Neural cell (in vitro differentiated cells): ENCODE measurements around the gene SPSB4. TPM values are rescaled to one million over a fixed set of nuclear protein-coding genes. Genes with fewer than 3 reads are reported as not detected.
"Not testable (repeated sequence)": the region's sequence is repeated elsewhere in the genome, so short reads cannot be mapped to it uniquely, and the experiment has no call there.

Experiments used
- H2AFZ ChIP-seq: fragments of 200-600, 300-800 bp; sonication (generic), shearing (Covaris generic); 2 replicates; pipeline ENCODE4 v1.6.0; 2014; ENCODE audit warnings: low read depth, mild to moderate bottlenecking, antibody characterized with exemption, low read length, moderate library complexity
- H3F3A ChIP-seq: fragments of 200-600 bp; shearing (Covaris generic); 2 replicates; pipeline ENCODE4 v1.6.1; 2016; ENCODE audit warnings: mild to moderate bottlenecking, moderate library complexity, mixed read lengths, antibody characterized with exemption, low read length; ENCODE audit not compliant: insufficient read depth, poor library complexity, severe bottlenecking
- H3K27ac ChIP-seq: fragments of 200-600, 300-800 bp; sonication (generic), shearing (Covaris generic); 2 replicates; pipeline ENCODE4 v1.5.1; 2014; ENCODE audit warnings: mild to moderate bottlenecking, low read length, moderate library complexity
- H3K27me3 ChIP-seq: fragments of 300-800, 200-600 bp; sonication (generic), shearing (Covaris generic); 2 replicates; pipeline ENCODE4 v1.6.0; 2014; ENCODE audit warnings: mild to moderate bottlenecking, low read depth, low read length, moderate library complexity; ENCODE audit not compliant: insufficient read depth
- H3K36me3 ChIP-seq: fragments of 300-800, 200-600 bp; sonication (generic), shearing (Covaris generic); 2 replicates; pipeline ENCODE4 v1.5.1; 2014; ENCODE audit warnings: mild to moderate bottlenecking, antibody characterized with exemption, low read length, moderate library complexity; ENCODE audit not compliant: insufficient read depth
- H3K4me2 ChIP-seq: fragments of 300-800, 200-600 bp; sonication (generic), shearing (Covaris generic); 2 replicates; pipeline ENCODE4 v1.6.0; 2014; ENCODE audit warnings: mild to moderate bottlenecking, low read length
- H3K4me3 ChIP-seq: fragments of 300-800, 200-600 bp; sonication (generic), shearing (Covaris generic); 2 replicates; pipeline ENCODE4 v1.5.1; 2014; ENCODE audit warnings: mild to moderate bottlenecking, low read length, moderate library complexity
- H3K79me2 ChIP-seq: fragments of 200-600 bp; shearing (Covaris generic); replicated peaks from 2 replicates; pipeline ENCODE4 v1.6.0; 2014; ENCODE audit warnings: mild to moderate bottlenecking, low read length, moderate library complexity; ENCODE audit not compliant: insufficient read depth
- H3K9ac ChIP-seq: fragments of 300-800, 200-600 bp; sonication (generic), shearing (Covaris generic); 2 replicates; pipeline ENCODE4 v1.6.1; 2016; ENCODE audit warnings: mild to moderate bottlenecking, low read length, mixed read lengths
- H3K9me2 ChIP-seq: fragments of 200-600 bp; shearing (Covaris generic); 2 replicates; pipeline ENCODE4 v1.6.1; 2016; ENCODE audit warnings: mild to moderate bottlenecking, low read length, mixed read lengths; ENCODE audit not compliant: insufficient read depth
- H3K9me3 ChIP-seq: fragments of 200-600, 300-800 bp; sonication (generic), shearing (Covaris generic); 2 replicates; pipeline ENCODE4 v1.6.1; 2016; ENCODE audit warnings: mild to moderate bottlenecking, mixed run types, low read length, moderate library complexity, mixed read lengths
- H4K20me1 ChIP-seq: fragments of 200-600 bp; shearing (Covaris generic); 2 replicates; pipeline ENCODE4 v1.6.1; 2016; ENCODE audit warnings: mild to moderate bottlenecking, mixed run types; ENCODE audit not compliant: insufficient read depth
- EP300 ChIP-seq: fragments of 450-650 bp; conservative IDR thresholded peaks from 2 replicates; pipeline ENCODE4 v1.6.1; 2014; ENCODE audit warnings: antibody characterized with exemption, mild to moderate bottlenecking, moderate library complexity; ENCODE audit not compliant: poor library complexity, severe bottlenecking
- EZH2 ChIP-seq: fragments of 200-600, 300-800 bp; shearing (Covaris generic), sonication (generic); IDR thresholded peaks from 2 replicates; pipeline ENCODE4 v1.6.1; 2014; ENCODE audit warnings: antibody characterized with exemption, low read length, borderline replicate concordance, mild to moderate bottlenecking; ENCODE audit not compliant: insufficient read depth, poor library complexity, severe bottlenecking
- MXI1 ChIP-seq: fragments of 450-650 bp; conservative IDR thresholded peaks from 2 replicates; pipeline ENCODE4 v1.6.1; 2014; ENCODE audit warnings: antibody characterized with exemption, mild to moderate bottlenecking; ENCODE audit not compliant: poor library complexity, severe bottlenecking
- POLR2AphosphoS5 ChIP-seq: IDR thresholded peaks from 2 replicates; pipeline ENCODE4 v1.6.1; 2012
- RAD21 ChIP-seq: fragments of 450-650 bp; conservative IDR thresholded peaks from 2 replicates; pipeline ENCODE4 v1.6.1; 2014; ENCODE audit warnings: antibody characterized with exemption, mild to moderate bottlenecking, moderate library complexity
- REST ChIP-seq: IDR thresholded peaks from 2 replicates; pipeline ENCODE4 v1.6.1; 2012; ENCODE audit warnings: borderline replicate concordance
- TAF1 ChIP-seq: IDR thresholded peaks from 2 replicates; pipeline ENCODE4 v1.6.1; 2012; ENCODE audit warnings: low read depth
- polyA plus RNA-seq: library from polyadenylated mRNA; depleted of rRNA; stranded (reverse); fragments of >200 nt; gene quantifications from 2 replicates; pipeline ENCODE4 v1.2.3, GENCODE V29; 2014

SPSB4 gene
- polyA plus RNA-seq, 1 donor from 2014 or later = 6.1 TPM

- no peaks in the 10 kb centered on the region for H4K20me1 ChIP-seq
- no peak overlapping the region for H3K27ac ChIP-seq
- no peak overlapping the region for H3K4me3 ChIP-seq
- TF ChIP-seq POLR2AphosphoS5 (no peak), EZH2 (no peak), TAF1 (no peak), EP300 (no peak), REST (no peak)
- no peaks in the 10 kb centered on the region for H3K36me3 ChIP-seq
- no peaks in the 10 kb centered on the region for H3F3A ChIP-seq
- no peak overlapping the region for H2AFZ ChIP-seq
- no peaks in the 10 kb centered on the region for H3K9me2 ChIP-seq
- H3K9ac ChIP-seq = no peak overlapping the region
- H3K79me2 ChIP-seq = no peaks in the 10 kb centered on the region
- H3K4me2 ChIP-seq = no peak overlapping the region
- no peaks in the 10 kb centered on the region for H3K9me3 ChIP-seq
- no peaks in the 10 kb centered on the region for H3K27me3 ChIP-seq
Measured at GRCh38 chr3:141115789-141116541, 64.8 kb downstream of the SPSB4 start.

- Histone ChIP-seq H3K36me3 (no peaks in the 10 kb centered on the region), H3K79me2 (no peaks in the 10 kb centered on the region), H3F3A (no peaks in the 10 kb centered on the region), H3K4me3 (no peak overlapping the region), H3K4me2 (no peak overlapping the region), H2AFZ (no peak overlapping the region), H3K9ac (no peak overlapping the region), H4K20me1 (no peaks in the 10 kb centered on the region), H3K27ac (no peak overlapping the region), H3K9me2 (no peaks in the 10 kb centered on the region), H3K27me3 (no peaks in the 10 kb centered on the region), H3K9me3 (no peaks in the 10 kb centered on the region)
- TF ChIP-seq RAD21 = no peak
- TF ChIP-seq EZH2 = no peak
- TF ChIP-seq REST = no peak
- TF ChIP-seq MXI1 = no peak
Measured at GRCh38 chr3:141116721-141117120, 65.6 kb downstream of the SPSB4 start.

- H3K4me2 ChIP-seq, H3K27ac ChIP-seq, H3K79me2 ChIP-seq, H3K9ac ChIP-seq, H3F3A ChIP-seq, H4K20me1 ChIP-seq, H3K36me3 ChIP-seq, H3K27me3 ChIP-seq, H3K4me3 ChIP-seq, H3K9me2 ChIP-seq, H3K9me3 ChIP-seq, H2AFZ ChIP-seq: not testable (repeated sequence)
Measured at GRCh38 chr3:141117982-141118381, 66.8 kb downstream of the SPSB4 start.
